Measurements from ENCODE around the gene CCR9. TPM values are rescaled to one million over a fixed set of nuclear protein-coding genes. Genes with fewer than 3 reads are reported as not detected.

The CCR9 gene
- total and polyA plus RNA-seq, 2 experiments from 2014 or later: not detected

DNA sequence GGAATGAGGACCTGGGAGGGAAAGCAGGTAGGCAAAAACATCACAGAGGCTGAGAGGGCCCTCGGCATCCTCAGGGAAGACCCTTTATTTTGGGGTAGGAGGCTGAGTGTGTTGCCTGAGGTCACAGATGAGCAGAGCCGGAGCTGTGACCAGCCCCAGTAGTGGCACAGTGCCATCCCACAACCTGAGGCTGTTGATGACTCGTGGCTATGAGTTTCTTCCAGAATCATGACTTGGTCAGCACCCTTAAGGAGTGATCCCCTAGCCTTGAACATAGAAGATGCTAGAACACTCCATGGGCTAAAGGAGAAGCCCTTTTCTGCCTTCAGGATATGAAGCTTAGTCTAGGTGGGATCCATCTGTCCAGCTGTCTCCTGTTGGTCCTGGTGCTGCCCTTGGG lies 37.4 kb downstream of the CCR9 start:
- Histone ChIP-seq H3F3A (ENCODE audit: insufficient read depth) (no peaks in the 10 kb centered on the region; the same call in 1 of the 2 replicates), H4K20me1 (ENCODE audit: insufficient read depth) (no peaks in the 10 kb centered on the region), H3K9me2 (ENCODE audit: insufficient read depth) (no peaks in the 10 kb centered on the region), H3K4me2 (ENCODE audit: unreplicated experiment) (no peak overlapping the region), H3K4me3 (no peak overlapping the region), H3K9ac (no peak overlapping the region), H2AFZ (no peak overlapping the region), H3K9me3 (ENCODE audit: low read depth) (no peaks in the 10 kb centered on the region), H3K27ac (no peak overlapping the region), H3K79me2 (ENCODE audit: insufficient read depth) (no peaks in the 10 kb centered on the region), H3K36me3 (ENCODE audit: low read depth) (no peaks in the 10 kb centered on the region), H3K27me3 (replicated peaks; ENCODE audit: insufficient read depth) (no peaks in the 10 kb centered on the region), H3K4me1 (ENCODE audit: insufficient read depth) (peaks cover 8% of the 10 kb centered on the region; the same call in 1 of the 2 replicates)
- WGBS, 2 experiments (ENCODE audit: low coverage in 1 of 2, low lambda C conversion rate in 2 of 2, missing lambda C conversion rate in 2 of 2): 58 to 60% methylated on average over 3 of the region's 3 CpGs
- TF ChIP-seq EZH2phosphoT487 (IDR thresholded peaks at IDR 0.05; ENCODE audit: insufficient read depth, low read depth): no peak
- TF ChIP-seq EZH2 (IDR thresholded peaks at IDR 0.05; ENCODE audit: insufficient read depth, poor library complexity, severe bottlenecking): no peak
- in situ Hi-C loops (cut with MboI): no loop called here
- DNase-seq: peak; percentile 83

DNA sequence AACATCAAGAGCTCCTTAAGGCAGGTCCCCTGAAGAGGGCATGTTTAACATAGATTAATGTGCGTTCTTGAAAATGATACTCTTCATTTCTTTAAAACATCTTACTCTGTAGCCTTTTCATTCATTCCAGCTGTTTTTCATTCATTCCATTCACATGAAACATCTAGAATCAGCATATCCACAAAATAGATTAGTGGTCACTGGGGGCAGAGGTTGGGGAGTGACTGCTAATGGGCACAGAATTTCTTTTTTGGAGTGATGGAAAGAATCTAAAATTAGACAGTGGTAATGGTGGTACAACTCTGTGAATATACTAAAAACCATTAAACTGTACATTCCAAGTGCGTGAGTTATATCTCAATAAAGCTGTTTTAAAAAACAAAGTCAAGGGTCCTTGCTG lies 41.5 kb downstream of the CCR9 start:
- Histone ChIP-seq H2AFZ (no peak overlapping the region), H3K27me3 (replicated peaks; ENCODE audit: insufficient read depth) (no peaks in the 10 kb centered on the region), H3F3A (ENCODE audit: insufficient read depth) (no peaks in the 10 kb centered on the region; the same call in 1 of the 2 replicates), H3K9me3 (ENCODE audit: low read depth) (no peaks in the 10 kb centered on the region), H3K9ac (no peak overlapping the region), H3K9me2 (ENCODE audit: insufficient read depth) (no peaks in the 10 kb centered on the region), H3K4me1 (ENCODE audit: insufficient read depth) (peaks cover 8% of the 10 kb centered on the region; the same call in 1 of the 2 replicates), H3K27ac (no peak overlapping the region), H3K4me2 (ENCODE audit: unreplicated experiment) (no peak overlapping the region), H4K20me1 (ENCODE audit: insufficient read depth) (no peaks in the 10 kb centered on the region), H3K4me3 (no peak overlapping the region), H3K36me3 (ENCODE audit: low read depth) (no peaks in the 10 kb centered on the region), H3K79me2 (ENCODE audit: insufficient read depth) (no peaks in the 10 kb centered on the region)
- WGBS, 2 experiments (ENCODE audit: low coverage in 1 of 2, low lambda C conversion rate in 2 of 2, missing lambda C conversion rate in 2 of 2): 71 to 82% methylated on average over 2 of the region's 2 CpGs
- TF ChIP-seq EZH2 (IDR thresholded peaks at IDR 0.05; ENCODE audit: insufficient read depth, poor library complexity, severe bottlenecking) (no peak), EZH2phosphoT487 (IDR thresholded peaks at IDR 0.05; ENCODE audit: insufficient read depth, low read depth) (0 out of 2 replicates have a peak, but pooled peaks have one; percentile 62)
- DNase-seq: peak; percentile 47
- in situ Hi-C loops (cut with MboI): loop anchor here (5.0 to 25.0 kb wide), 2 partner anchors 166 to 434 kb away; partner anchors contain the start of genes CCR2 and CCR5

DNA sequence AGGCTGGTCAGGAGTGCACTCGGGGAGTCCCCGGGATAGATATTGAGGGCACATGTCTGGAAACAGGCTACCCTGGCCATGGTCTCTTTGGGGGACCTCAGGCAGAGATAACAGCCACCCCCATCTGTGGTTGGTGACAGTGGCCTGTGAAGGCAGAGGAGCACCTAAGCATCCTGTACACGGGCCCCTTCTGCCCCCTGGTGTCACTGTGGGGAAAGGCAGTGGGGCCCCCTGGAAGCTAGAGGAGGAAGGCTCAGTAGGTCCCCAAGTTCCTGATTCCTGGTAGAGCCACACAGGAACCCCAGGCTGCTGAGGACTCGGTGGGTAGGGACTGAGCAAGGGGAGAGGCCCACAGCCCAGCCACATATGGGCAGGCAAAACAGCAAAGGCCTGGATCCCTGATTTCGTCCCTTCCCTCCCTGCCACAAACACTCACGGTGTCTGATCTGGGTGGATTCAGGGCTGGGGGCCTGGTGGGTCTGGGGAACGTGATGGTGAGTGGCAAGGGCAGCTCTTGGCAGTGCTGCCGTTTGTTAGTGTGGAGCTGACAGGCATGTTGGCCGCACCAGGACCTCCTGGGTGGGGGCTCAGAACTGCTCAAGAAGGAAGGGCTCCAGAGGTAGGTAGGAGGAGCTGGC lies 42.8 kb downstream of the CCR9 start:
- Histone ChIP-seq H3K4me1 (ENCODE audit: insufficient read depth) (peaks cover 8% of the 10 kb centered on the region; the same call in 1 of the 2 replicates), H2AFZ (no peak overlapping the region), H3K27ac (no peak overlapping the region), H3K79me2 (ENCODE audit: insufficient read depth) (no peaks in the 10 kb centered on the region), H3K4me3 (no peak overlapping the region), H3F3A (ENCODE audit: insufficient read depth) (no peaks in the 10 kb centered on the region; the same call in 1 of the 2 replicates), H3K9me3 (ENCODE audit: low read depth) (no peaks in the 10 kb centered on the region), H3K27me3 (replicated peaks; ENCODE audit: insufficient read depth) (no peaks in the 10 kb centered on the region), H3K9ac (no peak overlapping the region), H3K9me2 (ENCODE audit: insufficient read depth) (no peaks in the 10 kb centered on the region), H4K20me1 (ENCODE audit: insufficient read depth) (no peaks in the 10 kb centered on the region), H3K4me2 (ENCODE audit: unreplicated experiment) (no peak overlapping the region), H3K36me3 (ENCODE audit: low read depth) (no peaks in the 10 kb centered on the region)
- in situ Hi-C loops (cut with MboI): loop anchor here (5.0 to 25.0 kb wide), 2 partner anchors 167 to 433 kb away; partner anchors contain the start of genes CCR2 and CCR5
- peak; percentile 64 for DNase-seq
- WGBS, 2 experiments (ENCODE audit: low coverage in 1 of 2, low lambda C conversion rate in 2 of 2, missing lambda C conversion rate in 2 of 2): 65 to 67% methylated on average over 9 of the region's 9 CpGs
- no peak for TF ChIP-seq EZH2 (IDR thresholded peaks at IDR 0.05; ENCODE audit: insufficient read depth, poor library complexity, severe bottlenecking)
- no peak for TF ChIP-seq EZH2phosphoT487 (IDR thresholded peaks at IDR 0.05; ENCODE audit: insufficient read depth, low read depth)

DNA sequence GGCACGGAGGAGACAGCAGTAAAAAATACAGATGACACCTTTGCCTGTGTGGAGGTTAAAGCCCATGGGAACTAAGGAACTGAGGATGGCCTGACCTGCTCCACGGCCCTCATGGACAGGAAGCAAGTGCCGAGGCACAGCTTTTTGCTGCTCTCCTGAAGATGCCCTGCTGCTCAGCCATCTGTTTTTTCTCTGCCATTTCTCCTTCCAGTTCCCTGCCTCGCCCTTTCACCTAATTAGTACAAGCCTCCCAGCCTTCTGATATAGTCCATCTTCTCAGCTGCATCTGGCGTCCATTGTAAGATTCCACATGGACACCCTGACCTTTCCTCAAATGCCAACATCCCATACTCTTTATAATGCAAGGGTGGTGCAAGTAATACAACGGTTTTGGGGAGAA lies 45.2 kb downstream of the CCR9 start:
- H4K20me1 ChIP-seq (ENCODE audit: insufficient read depth): no peaks in the 10 kb centered on the region
- TF ChIP-seq EZH2 (IDR thresholded peaks at IDR 0.05; ENCODE audit: insufficient read depth, poor library complexity, severe bottlenecking): no peak
- TF ChIP-seq EZH2phosphoT487 (IDR thresholded peaks at IDR 0.05; ENCODE audit: insufficient read depth, low read depth): no peak
- H3K79me2 ChIP-seq (ENCODE audit: insufficient read depth): no peaks in the 10 kb centered on the region
- H3K27ac ChIP-seq: no peak overlapping the region
- H3K27me3 ChIP-seq (replicated peaks; ENCODE audit: insufficient read depth): no peaks in the 10 kb centered on the region
- peaks cover 8% of the 10 kb centered on the region; the same call in 1 of the 2 replicates for H3K4me1 ChIP-seq (ENCODE audit: insufficient read depth)
- H3K9me3 ChIP-seq (ENCODE audit: low read depth): no peaks in the 10 kb centered on the region
- H3K4me2 ChIP-seq (ENCODE audit: unreplicated experiment): no peak overlapping the region
- no peak overlapping the region for H3K9ac ChIP-seq
- H3K36me3 ChIP-seq (ENCODE audit: low read depth): no peaks in the 10 kb centered on the region
- in situ Hi-C loops (cut with MboI): loop anchor here (25.0 kb wide), 1 partner anchor 431 kb away; the partner anchor contains the start of genes CCR2 and CCR5
- no peaks in the 10 kb centered on the region for H3K9me2 ChIP-seq (ENCODE audit: insufficient read depth)
- H3K4me3 ChIP-seq: no peak overlapping the region
- H3F3A ChIP-seq (ENCODE audit: insufficient read depth): no peaks in the 10 kb centered on the region; the same call in 1 of the 2 replicates
- no peak overlapping the region for H2AFZ ChIP-seq
- 74 to 76% methylated on average over 6 of the region's 6 CpGs for WGBS, 2 experiments (ENCODE audit: low coverage in 1 of 2, low lambda C conversion rate in 2 of 2, missing lambda C conversion rate in 2 of 2)
- no peak for DNase-seq

Data from GM23248 (cell line).